ENCODE data around the gene SRA1. TPM values are rescaled to one million over a fixed set of nuclear protein-coding genes. Genes with fewer than 3 reads are reported as not detected.
A peak's percentile ranks its signal among the peaks of the same experiment; 100 is the strongest.

Gene SRA1
- total and polyA plus RNA-seq, 7 donors: 17.8 to 48.3 (median 30.5) TPM

GRCh38 chr5:140551872-140552271 is 5.4 kb downstream of the SRA1 start:
- TF ChIP-seq EP300 (IDR thresholded peaks at IDR 0.05) (no peak), POLR2A (IDR thresholded peaks at IDR 0.05) (no peak)
- H3K4me1 ChIP-seq: peaks cover 0 to 71% (median 62%) of the 10 kb centered on the region in 4 donors
- H3K9me3 ChIP-seq: no peaks in the 10 kb centered on the region
- intact Hi-C loops (cut with DNase I): loop anchor here (10.0 kb wide), 1 partner anchor 307 kb away; no protein-coding TSS in a partner anchor
- no peak overlapping the region for H3K4me3 ChIP-seq
- DNase-seq: no peak
- WGBS, 2 donors: 81 to 88% methylated on average over 4 of the region's 4 CpGs
- peaks cover 3 to 23% (median 16%) of the 10 kb centered on the region in 4 donors for H3K36me3 ChIP-seq
- H3K27ac ChIP-seq: peak overlapping the region in 3 of 4 donors; percentile 93 to 98 (median 97)
- H3K27me3 ChIP-seq: no peaks in the 10 kb centered on the region

GRCh38 chr5:140550147-140551079 is 6.9 kb downstream of the SRA1 start:
- Histone ChIP-seq H3K9me3 (no peaks in the 10 kb centered on the region), H3K27me3 (no peaks in the 10 kb centered on the region), H3K4me1 (peaks cover 0 to 64% (median 57%) of the 10 kb centered on the region in 4 donors), H3K27ac (peak overlapping the region; percentile 93 to 98 (median 98)), H3K36me3 (peaks cover 3 to 23% (median 16%) of the 10 kb centered on the region in 4 donors), H3K4me3 (no peak overlapping the region)
- TF ChIP-seq, protein P1, sequence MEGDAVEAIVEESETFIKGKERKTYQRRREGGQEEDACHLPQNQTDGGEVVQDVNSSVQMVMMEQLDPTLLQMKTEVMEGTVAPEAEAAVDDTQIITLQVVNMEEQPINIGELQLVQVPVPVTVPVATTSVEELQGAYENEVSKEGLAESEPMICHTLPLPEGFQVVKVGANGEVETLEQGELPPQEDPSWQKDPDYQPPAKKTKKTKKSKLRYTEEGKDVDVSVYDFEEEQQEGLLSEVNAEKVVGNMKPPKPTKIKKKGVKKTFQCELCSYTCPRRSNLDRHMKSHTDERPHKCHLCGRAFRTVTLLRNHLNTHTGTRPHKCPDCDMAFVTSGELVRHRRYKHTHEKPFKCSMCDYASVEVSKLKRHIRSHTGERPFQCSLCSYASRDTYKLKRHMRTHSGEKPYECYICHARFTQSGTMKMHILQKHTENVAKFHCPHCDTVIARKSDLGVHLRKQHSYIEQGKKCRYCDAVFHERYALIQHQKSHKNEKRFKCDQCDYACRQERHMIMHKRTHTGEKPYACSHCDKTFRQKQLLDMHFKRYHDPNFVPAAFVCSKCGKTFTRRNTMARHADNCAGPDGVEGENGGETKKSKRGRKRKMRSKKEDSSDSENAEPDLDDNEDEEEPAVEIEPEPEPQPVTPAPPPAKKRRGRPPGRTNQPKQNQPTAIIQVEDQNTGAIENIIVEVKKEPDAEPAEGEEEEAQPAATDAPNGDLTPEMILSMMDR (IDR thresholded peaks at IDR 0.05): no peak
- TF ChIP-seq POLR2A (IDR thresholded peaks at IDR 0.05): no peak
- DNase-seq: peak; percentile 50
- intact Hi-C loops (cut with DNase I): loop anchor here (10.0 kb wide), 1 partner anchor 306 kb away; no protein-coding TSS in a partner anchor
- 88 to 89% methylated on average over 11 of the region's 11 CpGs for WGBS, 2 donors

- Histone ChIP-seq H3K9me3 (no peaks in the 10 kb centered on the region), H3K4me3 (no peak overlapping the region), H3K4me1 (peaks cover 0 to 54% (median 49%) of the 10 kb centered on the region in 4 donors), H3K27me3 (no peaks in the 10 kb centered on the region), H3K27ac (peak overlapping the region; percentile 93 to 98 (median 98)), H3K36me3 (peaks cover 3 to 29% (median 19%) of the 10 kb centered on the region in 4 donors)
- intact Hi-C loops (cut with DNase I): loop anchor here (2.0 to 10.0 kb wide), 4 partner anchors 13 to 305 kb away; partner anchors contain the start of genes ANKHD1, HARS1 and HARS2
- 69 to 75% methylated on average over 3 of the region's 3 CpGs for WGBS, 2 donors
- peak; percentile 94 for DNase-seq
- peak in 3 of 4 donors; percentile 37 to 85 (median 67) for TF ChIP-seq EP300 (IDR thresholded peaks at IDR 0.05)
- peak; percentile 85 to 95 (median 94) for TF ChIP-seq POLR2AphosphoS5 (IDR thresholded peaks at IDR 0.05)
- TF ChIP-seq, protein P1 (IDR thresholded peaks at IDR 0.05): no peak
- no peak for TF ChIP-seq POLR2A (IDR thresholded peaks at IDR 0.05)
Measured at GRCh38 chr5:140549237-140550144, 7.8 kb downstream of the SRA1 start.

DNA sequence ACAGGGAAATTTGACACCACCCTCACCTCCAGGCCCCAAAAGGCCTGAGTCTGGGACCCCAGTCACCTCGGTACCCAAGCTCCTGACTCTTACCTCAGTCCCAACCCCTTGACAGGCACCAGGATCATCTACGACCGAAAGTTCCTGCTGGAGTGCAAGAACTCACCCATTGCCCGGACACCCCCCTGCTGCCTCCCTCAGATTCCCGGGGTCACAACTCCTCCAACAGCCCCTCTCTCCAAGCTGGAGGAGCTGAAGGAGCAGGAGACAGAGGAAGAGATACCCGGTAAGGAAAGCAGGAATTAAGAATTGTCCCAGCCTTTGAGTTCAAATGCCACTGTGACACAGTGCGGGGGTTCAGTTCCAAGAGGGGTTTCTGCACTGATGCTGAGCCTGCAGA is 8.5 kb downstream of the SRA1 start:
- Histone ChIP-seq H3K36me3 (peaks cover 3 to 34% (median 22%) of the 10 kb centered on the region in 4 donors), H3K27me3 (no peaks in the 10 kb centered on the region), H3K27ac (peak overlapping the region; percentile 93 to 98 (median 98)), H3K4me3 (peak overlapping the region in 2 of 4 donors; percentile 41 to 58), H3K4me1 (peaks cover 0 to 50% (median 45%) of the 10 kb centered on the region in 4 donors), H3K9me3 (no peaks in the 10 kb centered on the region)
- peak; percentile 64 for DNase-seq
- intact Hi-C loops (cut with DNase I): loop anchor here (2.0 to 5.0 kb wide), 3 partner anchors 14 to 146 kb away; partner anchors contain the start of genes ANKHD1, HARS1 and HARS2
- WGBS, 2 donors: 77 to 88% methylated on average over 7 of the region's 7 CpGs
- TF ChIP-seq POLR2A (IDR thresholded peaks at IDR 0.05): no peak
- TF ChIP-seq EP300 (IDR thresholded peaks at IDR 0.05): no peak
- TF ChIP-seq POLR2AphosphoS5 (IDR thresholded peaks at IDR 0.05): no peak
- TF ChIP-seq, protein P1 (IDR thresholded peaks at IDR 0.05): no peak
